SK-N-SH (cell line): ENCODE results near the gene PANK3. TPM values are rescaled to one million over a fixed set of nuclear protein-coding genes. Genes with fewer than 3 reads are reported as not detected.

ENCODE experiments used
- CTCF ChIA-PET: fragments of 300-600, 350-600 bp; formaldehyde crosslinking; extraction: SDS; loops from one replicate; lab custom pipeline; 2021; lab: Yijun Ruan, JAX
- POLR2A ChIA-PET: fragments of 350-600 bp; sonication (Branson Sonifier 250); formaldehyde crosslinking; extraction: SDS; loops from one replicate; lab custom pipeline; 2020; ENCODE audit warnings: antibody characterized with exemption, inconsistent platforms; lab: Yijun Ruan, JAX
- DNase-seq: peaks from one replicate; pipeline ENCODE4 v3.0.0; 2012
- H2AFZ ChIP-seq: fragments of 200-600 bp; sonication (generic); 2 replicates; pipeline ENCODE4 v1.8.1; 2016; ENCODE audit warnings: antibody characterized with exemption, mild to moderate bottlenecking, low read depth
- H3F3A ChIP-seq: fragments of 200-600 bp; sonication (generic); replicated peaks from 2 replicates; pipeline ENCODE3; 2016; ENCODE audit warnings: antibody characterized with exemption, mild to moderate bottlenecking; ENCODE audit not compliant: insufficient read depth
- H3K27ac ChIP-seq, 2 experiments: fragments of 200-500 bp in 1 of 2; fragments of 200-600 bp in 1 of 2; sonication (Bioruptor generic) in 1 of 2; sonication (generic), shearing (Covaris generic) in 1 of 2; 2 replicates each; pipeline versions ENCODE4 v1.5.1 to v1.6.1; 2014 to 2016; ENCODE audit warnings: low read depth in 2 of 2, inconsistent platforms in 1 of 2, low read length in 1 of 2, mild to moderate bottlenecking in 1 of 2, mixed read lengths in 1 of 2
- H3K27me3 ChIP-seq: fragments of 200-600 bp; sonication (generic), shearing (Covaris generic); 2 replicates; pipeline ENCODE4 v1.6.1; 2016; ENCODE audit warnings: mixed run types; ENCODE audit not compliant: insufficient read depth
- H3K36me3 ChIP-seq, 2 experiments: fragments of 200-500 bp in 1 of 2; fragments of 200-600 bp in 1 of 2; sonication (Bioruptor generic) in 1 of 2; sonication (generic) in 1 of 2; replicated peaks in 1 of 2; 2 replicates each; pipeline versions ENCODE3 to v1.5.1; 2014 to 2016; ENCODE audit warnings: low read length in 1 of 2, mild to moderate bottlenecking in 1 of 2; ENCODE audit not compliant: insufficient read depth in 2 of 2, control insufficient read depth in 1 of 2
- H3K4me1 ChIP-seq, 2 experiments: fragments of 200-500 bp in 1 of 2; fragments of 200-600 bp in 1 of 2; sonication (Bioruptor generic) in 1 of 2; sonication (generic), shearing (Covaris generic) in 1 of 2; 2 replicates each; pipeline versions ENCODE4 v1.5.1 to v1.6.1; 2014 to 2016; ENCODE audit warnings: low read depth in 1 of 2, low read length in 1 of 2, mixed run types in 1 of 2; ENCODE audit not compliant: insufficient read depth in 2 of 2, control insufficient read depth in 1 of 2
- H3K4me2 ChIP-seq: fragments of 200-600 bp; sonication (generic), shearing (Covaris generic); 2 replicates; pipeline ENCODE4 v1.6.1; 2017; ENCODE audit warnings: mixed run types
- H3K4me3 ChIP-seq, 2 experiments: fragments of 200-500 bp in 1 of 2; fragments of 200-600 bp in 1 of 2; sonication (Bioruptor generic) in 1 of 2; sonication (generic), shearing (Covaris generic) in 1 of 2; 2 replicates each; pipeline versions ENCODE4 v1.5.1 to v1.8.1; 2014 to 2016; ENCODE audit warnings: low read depth in 2 of 2, inconsistent platforms in 1 of 2, low read length in 1 of 2, mild to moderate bottlenecking in 1 of 2, mixed read lengths in 1 of 2, moderate library complexity in 1 of 2
- H3K79me2 ChIP-seq: fragments of 200-600 bp; sonication (generic); 2 replicates; pipeline ENCODE4 v1.8.1; 2017; ENCODE audit warnings: mild to moderate bottlenecking; ENCODE audit not compliant: insufficient read depth
- H3K9ac ChIP-seq: fragments of 200-600 bp; sonication (generic); 2 replicates; pipeline ENCODE4 v1.6.1; 2017; ENCODE audit warnings: mixed run types
- H3K9me2 ChIP-seq: fragments of 200-600 bp; sonication (generic); 2 replicates; pipeline ENCODE4 v1.6.1; 2017; ENCODE audit warnings: mixed run types
- H3K9me3 ChIP-seq: fragments of 200-600 bp; sonication (generic); 2 replicates; pipeline ENCODE4 v1.6.1; 2017; ENCODE audit warnings: mixed run types, mild to moderate bottlenecking, moderate library complexity
- H4K20me1 ChIP-seq: fragments of 200-600 bp; sonication (generic); 2 replicates; pipeline ENCODE4 v1.6.1; 2017; ENCODE audit warnings: mild to moderate bottlenecking, mixed run types; ENCODE audit not compliant: insufficient read depth
- EP300 ChIP-seq, 2 experiments: IDR thresholded peaks; 2 replicates each; pipeline versions ENCODE4 v1.4.0 to v1.6.1; 2012; ENCODE audit warnings: borderline replicate concordance in 1 of 2, low read depth in 1 of 2, low read length in 1 of 2
- FOSL2 ChIP-seq: IDR thresholded peaks from 2 replicates; pipeline ENCODE4 v1.4.0; 2012; ENCODE audit warnings: low read depth, mild to moderate bottlenecking, moderate library complexity, borderline replicate concordance
- FOXJ3 ChIP-seq: sonication (generic); formaldehyde crosslinking; IDR thresholded peaks from 2 replicates; pipeline ENCODE4 v1.5.1; 2020; ENCODE audit warnings: mild to moderate bottlenecking, missing genetic modification reagents
- FOXM1 ChIP-seq: IDR thresholded peaks from 2 replicates; pipeline ENCODE4 v1.4.0; 2012; ENCODE audit warnings: low read depth, mild to moderate bottlenecking
- GABPA ChIP-seq: IDR thresholded peaks from 2 replicates; pipeline ENCODE4 v1.4.0; 2012; ENCODE audit warnings: low read depth, mild to moderate bottlenecking
- IRF3 ChIP-seq: fragments of 150-350 bp; IDR thresholded peaks from 2 replicates; pipeline ENCODE4 v1.6.1; 2016; ENCODE audit warnings: mild to moderate bottlenecking, low read depth, low read length
- JUND ChIP-seq: IDR thresholded peaks from 2 replicates; pipeline ENCODE4 v1.4.0; 2012
- MEF2A ChIP-seq: IDR thresholded peaks from 2 replicates; pipeline ENCODE4 v1.4.0; 2012; ENCODE audit warnings: low read depth, borderline replicate concordance
- MXI1 ChIP-seq: IDR thresholded peaks from 2 replicates; pipeline ENCODE4 v1.6.1; 2012; ENCODE audit warnings: mild to moderate bottlenecking, low read depth, low read length, improper control_type of control experiment
- NRF1 ChIP-seq: IDR thresholded peaks from 2 replicates; pipeline ENCODE4 v1.6.1; 2012; ENCODE audit warnings: low read depth, mild to moderate bottlenecking, low read length
- PBX3 ChIP-seq: IDR thresholded peaks from 2 replicates; pipeline ENCODE4; 2012
- RAD21 ChIP-seq: IDR thresholded peaks from 2 replicates; pipeline ENCODE4 v1.6.1; 2012; ENCODE audit warnings: mild to moderate bottlenecking, low read length
- RCOR1 ChIP-seq: fragments of 150-350 bp; IDR thresholded peaks from 2 replicates; pipeline ENCODE4 v1.6.1; 2017; ENCODE audit warnings: antibody characterized with exemption, low read length
- SIN3A ChIP-seq: IDR thresholded peaks from 2 replicates; pipeline ENCODE4 v1.6.1; 2012; ENCODE audit warnings: low read depth, mild to moderate bottlenecking, low read length, moderate library complexity, borderline replicate concordance
- SMC3 ChIP-seq: IDR thresholded peaks from 2 replicates; pipeline ENCODE4 v1.6.1; 2012; ENCODE audit warnings: low read depth, low read length, improper control_type of control experiment
- TAF1 ChIP-seq: IDR thresholded peaks from 2 replicates; pipeline ENCODE4 v1.6.1; 2012; ENCODE audit warnings: low read depth, mild to moderate bottlenecking, low read length, moderate library complexity, borderline replicate concordance
- TCF12 ChIP-seq: IDR thresholded peaks from 2 replicates; pipeline ENCODE4 v1.4.0; 2012
- TEAD4 ChIP-seq: IDR thresholded peaks from 2 replicates; pipeline ENCODE4 v1.4.0; 2012; ENCODE audit warnings: mild to moderate bottlenecking, borderline replicate concordance; ENCODE audit not compliant: insufficient read depth
- ZBTB33 ChIP-seq: IDR thresholded peaks from 2 replicates; pipeline ENCODE4 v1.4.0; 2012; ENCODE audit warnings: low read depth, borderline replicate concordance
- WGBS: methylation state at CpG from one replicate; pipeline ENCODE4 v1.1.6; 2017; ENCODE audit warnings: low lambda C conversion rate; 5-methylcytosine and 5-hydroxymethylcytosine counted together
- polyA plus RNA-seq, 3 experiments: library from polyadenylated mRNA; depleted of rRNA; stranded (reverse); fragments of >200 nt; gene quantifications; 2 replicates each; pipeline ENCODE4 v1.2.3, GENCODE V29; 2012

The PANK3 gene
- polyA plus RNA-seq, 1 of the 3 experiments (the other 2 are of a cell fraction): 6.1 TPM

- Histone ChIP-seq H4K20me1 (no peaks in the 10 kb centered on the region), H3K9me3 (no peaks in the 10 kb centered on the region), H3K27me3 (no peaks in the 10 kb centered on the region), H3F3A (no peaks in the 10 kb centered on the region), H2AFZ (no peak overlapping the region), H3K4me3 (no peak overlapping the region), H3K36me3 (no peaks in the 10 kb centered on the region), H3K9me2 (no peaks in the 10 kb centered on the region), H3K79me2 (no peaks in the 10 kb centered on the region), H3K27ac (no peak overlapping the region; a peak in 1 of 4 replicates), H3K4me2 (no peak overlapping the region), H3K4me1 (peaks cover 0 to 26% of the 10 kb centered on the region in 2 experiments; a peak in 2 of 4 replicates), H3K9ac (no peak overlapping the region)
- WGBS: 81% methylated on average over 6 of the region's 6 CpGs
- ChIA-PET CTCF (interaction anchor here (0.9 to 1.3 kb wide), 2 partner anchors 15 to 46 kb away, joined by 3 to 4 read pairs; no protein-coding TSS in a partner anchor), POLR2A (interaction anchor here (0.6 kb wide), 1 partner anchor 8 kb away, joined by 3 read pairs; no protein-coding TSS in a partner anchor)
- peak; percentile 51 for DNase-seq
- TF ChIP-seq ZBTB33 (no peak), TAF1 (no peak), TCF12 (no peak), SIN3A (no peak), MEF2A (no peak), RCOR1 (no peak), IRF3 (no peak), FOXM1 (no peak), FOSL2 (no peak), MXI1 (no peak), PBX3 (no peak), EP300 (IDR thresholded peaks at IDR 0.05; ENCODE audit: borderline replicate concordance in 1 of 2, low read depth in 1 of 2, low read length in 1 of 2) (no peak), NRF1 (no peak), JUND (no peak), RAD21 (no peak), TEAD4 (no peak), GABPA (no peak), SMC3 (no peak), FOXJ3 (no peak)
Measured at GRCh38 chr5:168531987-168532864, 46.9 kb downstream of the PANK3 start.
